Renal cortical epithelial cell (primary cell): ENCODE data around the gene HMCN1. TPM values are rescaled to one million over a fixed set of nuclear protein-coding genes. Genes with fewer than 3 reads are reported as not detected.
"Not testable (repeated sequence)": the region's sequence is repeated elsewhere in the genome, so short reads cannot be mapped to it uniquely, and the experiment has no call there.

Experiments used
- DNase-seq: peaks from one replicate; pipeline ENCODE4 v3.0.0-alpha.2; 2011; ENCODE audit warnings: low read depth
- total RNA-seq: library from RNA; depleted of rRNA; stranded (reverse); fragments of >200 nt; gene quantifications from 2 replicates; pipeline ENCODE4 v1.2.3, GENCODE V29; 2014

The HMCN1 gene
- total RNA-seq, 1 donor from 2014 or later, result 57.9 TPM

DNA sequence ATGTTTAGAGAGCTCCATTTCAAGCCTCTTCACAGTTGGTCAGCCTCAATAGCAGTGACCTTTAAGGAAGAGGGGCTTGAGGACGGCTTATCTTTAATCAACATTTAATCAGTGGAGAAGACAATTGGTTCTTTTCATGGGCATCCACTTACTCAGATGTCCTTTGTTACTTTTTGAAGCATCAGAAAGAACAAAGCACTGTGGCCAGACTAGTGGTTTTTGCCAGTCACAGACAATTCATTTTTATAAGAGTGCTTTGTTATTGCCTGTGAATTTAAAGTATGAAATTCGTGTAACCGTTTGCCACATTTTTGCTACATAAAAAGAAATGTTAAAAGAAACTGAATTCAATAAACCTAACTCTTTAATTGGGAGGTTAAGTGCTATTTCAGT, 418.0 kb downstream of the HMCN1 start:
- no peak for DNase-seq

- peak; percentile 52 for DNase-seq
Measured at GRCh38 chr1:186152620-186153239, 418.5 kb downstream of the HMCN1 start.

DNA sequence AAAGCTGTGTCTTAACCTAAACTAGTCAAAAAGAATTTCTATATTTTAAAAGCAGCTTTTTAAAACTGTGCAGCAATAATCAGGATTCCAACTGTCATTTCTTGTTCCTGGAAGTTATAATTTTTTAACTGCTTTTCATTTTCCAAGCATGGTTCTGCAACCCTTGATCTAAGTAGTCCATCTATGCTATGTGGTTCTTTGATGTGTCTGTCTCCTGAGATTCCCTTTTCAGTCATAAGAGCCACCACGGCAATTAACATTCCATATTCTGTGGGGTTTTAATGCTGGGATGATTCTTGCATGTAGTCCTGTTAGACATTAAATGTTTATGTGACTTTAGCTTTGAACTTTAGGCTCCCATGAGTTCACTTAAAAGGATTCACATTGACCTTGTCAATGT, 420.5 kb downstream of the HMCN1 start:
- no peak for DNase-seq

DNA sequence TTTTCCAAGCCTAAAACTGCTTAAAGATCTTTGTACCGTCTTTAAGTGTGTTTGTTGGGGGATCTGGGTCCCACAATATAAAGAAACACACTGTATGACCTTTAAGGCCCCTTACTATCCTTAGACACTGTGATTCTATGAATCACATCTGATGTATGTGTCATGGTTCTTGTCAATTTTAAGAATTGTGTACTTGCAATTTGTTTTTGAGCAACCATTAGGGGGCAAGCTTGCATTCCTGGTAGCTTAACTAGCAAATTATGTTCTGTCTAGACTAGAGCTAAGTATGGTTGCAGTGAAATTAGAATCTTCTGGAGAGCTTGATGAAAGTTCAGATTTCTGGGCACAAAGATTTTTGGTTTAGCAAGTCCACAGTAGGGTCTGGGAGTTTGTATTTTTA, 421.4 kb downstream of the HMCN1 start:
- peak; percentile 81 for DNase-seq

GRCh38 chr1:186162895-186163294, 428.7 kb downstream of the HMCN1 start:
- not testable (repeated sequence) for DNase-seq

- no peak for DNase-seq
Measured at GRCh38 chr1:186164773-186165172, 430.6 kb downstream of the HMCN1 start.

DNA sequence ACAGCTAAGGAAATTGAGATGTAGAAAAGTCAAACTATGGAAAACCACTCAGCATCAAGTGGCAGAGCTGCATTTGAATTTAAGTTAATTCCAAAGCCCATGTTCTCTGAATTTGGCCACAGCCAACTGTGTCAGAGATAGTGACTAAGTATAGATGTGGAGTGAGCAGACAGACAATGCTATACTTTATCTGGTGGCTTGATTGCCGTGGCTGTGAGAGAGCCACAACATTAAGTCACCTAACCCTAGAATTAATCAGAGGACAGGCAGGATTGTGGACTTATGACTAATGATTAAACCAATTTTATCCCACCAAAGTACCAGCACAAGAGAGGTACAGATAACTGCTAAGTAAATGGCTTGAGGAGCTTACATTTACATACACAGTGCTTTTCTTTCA, 431.1 kb downstream of the HMCN1 start:
- DNase-seq, result peak; percentile 49

DNA sequence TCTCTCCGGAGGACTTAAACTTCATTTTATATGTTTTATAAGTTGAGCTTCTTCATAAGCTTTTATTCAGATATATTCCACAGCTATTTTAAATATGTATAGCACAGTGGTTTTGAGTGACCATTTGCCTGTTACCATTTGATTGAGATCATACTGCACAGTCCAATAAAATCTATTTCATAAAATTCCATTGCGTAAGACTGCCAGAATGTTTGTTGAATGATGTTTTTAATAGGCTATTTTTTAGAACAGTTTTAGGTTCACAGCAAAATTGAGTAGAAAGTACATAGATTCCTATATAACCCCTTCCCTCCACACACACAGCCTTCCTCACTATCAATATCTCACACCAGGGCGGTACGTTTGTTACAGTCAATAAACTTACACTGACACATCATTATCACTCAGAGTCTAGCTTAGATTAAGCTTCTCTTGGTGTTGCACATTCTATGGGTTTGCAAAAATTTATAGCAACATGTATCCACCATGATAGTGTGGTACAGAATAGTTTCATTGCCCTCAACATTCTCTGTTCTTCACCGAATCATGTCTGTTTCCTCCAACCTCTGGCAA, 433.0 kb downstream of the HMCN1 start:
- no peak for DNase-seq

DNA sequence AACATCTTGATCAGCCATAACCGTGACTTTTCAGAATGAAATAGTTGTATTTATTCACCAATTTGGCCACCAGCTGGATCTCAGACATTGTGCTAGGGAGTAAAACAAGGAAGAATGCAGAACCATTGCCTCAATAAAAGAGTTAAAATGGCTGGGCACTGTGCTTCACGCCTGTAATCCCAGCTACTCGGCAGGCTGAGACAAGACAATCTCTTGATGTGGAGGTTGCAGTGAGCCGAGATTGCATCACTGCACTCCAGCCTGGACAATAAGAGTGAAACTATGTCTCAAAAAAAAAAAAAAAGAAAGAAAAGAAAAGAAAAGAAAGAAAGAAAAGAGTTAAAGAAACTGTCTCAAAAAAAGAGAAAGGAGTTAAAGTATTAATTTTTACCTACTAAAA, 441.4 kb downstream of the HMCN1 start:
- DNase-seq, result peak; percentile 29

GRCh38 chr1:186178426-186179043, 444.3 kb downstream of the HMCN1 start:
- peak; percentile 59 for DNase-seq

DNA sequence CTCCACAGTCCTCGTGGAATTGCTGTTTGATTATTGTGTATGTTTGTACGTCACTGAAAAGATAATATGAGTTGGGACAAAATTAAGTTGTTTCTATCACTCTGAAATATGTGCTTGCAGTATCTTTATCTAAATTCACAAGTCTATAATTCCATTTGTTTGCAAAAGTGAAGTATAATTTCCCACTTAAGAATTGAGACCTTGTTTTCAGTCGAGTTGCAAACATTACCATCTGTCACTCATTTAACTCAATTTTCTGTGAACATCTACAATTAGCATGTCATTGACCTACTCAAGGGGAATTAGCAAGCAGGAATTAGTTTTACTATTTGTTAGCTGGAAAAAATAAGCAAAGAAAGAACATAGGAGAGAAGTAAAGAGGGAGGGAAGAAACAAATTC, 445.0 kb downstream of the HMCN1 start:
- DNase-seq, result no peak

DNA sequence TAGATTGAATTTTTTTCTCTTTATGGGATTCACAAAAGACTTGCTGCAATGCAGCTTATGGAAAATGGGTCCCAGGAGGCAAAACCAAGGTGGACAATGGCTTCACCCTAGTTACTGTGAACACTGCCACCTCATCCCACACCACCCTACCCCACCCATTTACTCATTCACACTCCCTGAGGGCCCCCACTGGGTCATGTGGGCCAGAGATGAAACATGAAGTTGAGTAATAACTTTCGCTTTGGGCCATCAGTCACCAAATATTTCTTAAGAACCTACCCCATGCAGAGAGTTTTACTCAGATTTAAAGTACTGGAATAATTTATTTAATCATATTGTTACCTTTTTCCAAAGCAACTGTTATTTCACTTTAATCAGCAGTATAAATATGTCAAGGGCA, 449.0 kb downstream of the HMCN1 start:
- peak; percentile 91 for DNase-seq

DNA sequence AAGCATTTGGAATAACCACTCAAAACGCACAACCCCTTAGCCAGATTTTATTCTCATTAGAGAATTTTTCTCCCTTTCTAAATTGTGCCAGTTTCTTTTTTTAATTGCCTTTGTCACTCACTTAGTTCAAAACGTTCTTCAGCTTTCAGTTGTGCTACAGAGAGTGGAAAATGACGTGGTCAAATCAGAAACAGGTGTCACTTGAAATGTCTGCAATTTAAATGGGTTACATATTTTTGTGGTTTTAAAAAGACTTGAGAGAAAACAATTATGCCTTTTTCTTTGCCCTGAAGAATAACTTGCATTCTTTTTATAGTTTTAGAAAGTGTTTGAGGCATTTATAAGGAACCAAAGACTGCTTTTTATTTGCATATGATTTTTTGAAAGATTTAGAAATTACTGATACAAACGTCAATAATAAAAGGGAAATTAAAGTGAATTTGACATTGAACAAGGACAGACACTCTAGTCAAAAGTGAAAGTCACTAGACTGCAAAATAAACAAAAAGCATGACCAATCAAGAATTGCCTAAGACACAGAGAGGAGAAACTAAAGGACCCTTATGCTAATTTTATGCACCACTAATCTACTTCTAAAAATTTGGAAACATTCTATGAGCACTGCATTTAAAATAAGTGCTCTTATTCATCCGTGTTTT, 449.9 kb downstream of the HMCN1 start:
- DNase-seq, result peak; percentile 68

DNA sequence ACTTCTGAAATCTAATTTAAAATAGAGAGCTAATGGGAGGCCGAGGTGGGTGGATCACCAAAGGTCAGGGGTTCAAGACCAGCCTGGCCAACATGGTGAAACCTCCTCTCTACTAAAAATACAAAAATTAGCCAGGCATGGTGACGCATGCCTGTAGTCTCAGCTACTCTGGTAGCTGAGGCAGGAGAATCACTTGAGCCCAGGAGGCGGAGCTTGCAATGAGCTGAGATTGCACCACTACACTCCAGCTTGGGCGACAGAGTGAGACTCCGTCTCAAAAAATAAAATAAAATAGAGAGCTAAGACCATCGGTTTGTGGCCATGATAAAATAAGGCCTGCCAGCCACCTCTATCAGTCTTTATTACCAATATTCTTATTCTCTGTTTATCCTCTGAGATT, 452.1 kb downstream of the HMCN1 start:
- not testable (repeated sequence) for DNase-seq

GRCh38 chr1:186187601-186188000, 453.4 kb downstream of the HMCN1 start:
- DNase-seq, result peak; percentile 87

GRCh38 chr1:186188004-186188539, 453.9 kb downstream of the HMCN1 start:
- peak; percentile 87 for DNase-seq

GRCh38 chr1:186188736-186189135, 454.5 kb downstream of the HMCN1 start:
- no peak for DNase-seq

- no peak for DNase-seq
Measured at GRCh38 chr1:186189156-186189555, 455.0 kb downstream of the HMCN1 start.

- DNase-seq, result no peak
Measured at GRCh38 chr1:186191511-186191910, 457.3 kb downstream of the HMCN1 start.

DNA sequence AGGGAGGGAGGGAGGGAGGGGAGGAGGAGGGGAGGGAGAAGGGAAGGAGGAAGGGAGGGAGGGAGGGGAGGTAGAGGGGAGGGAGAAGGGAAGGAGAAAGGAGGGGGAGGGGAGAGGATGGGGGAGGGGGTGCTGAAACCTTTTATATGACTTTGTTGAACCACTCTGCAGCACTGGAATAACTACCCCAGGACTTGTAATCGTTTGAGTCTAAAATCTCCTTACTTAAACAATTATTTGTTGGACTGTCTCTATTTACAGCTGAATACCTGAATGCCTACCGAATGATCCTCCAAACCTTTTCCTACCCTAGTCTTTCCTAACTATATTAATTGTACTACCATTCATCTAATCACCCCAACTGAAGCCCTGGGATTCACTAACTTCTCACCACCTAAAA, 459.0 kb downstream of the HMCN1 start:
- no peak for DNase-seq

- DNase-seq, result no peak
Measured at GRCh38 chr1:186194107-186194756, 460.0 kb downstream of the HMCN1 start.

- DNase-seq, result no peak
Measured at GRCh38 chr1:186195377-186195931, 461.3 kb downstream of the HMCN1 start.
